NCI-H226 (cell line): ENCODE data around the gene CLEC9A.
"Not testable (repeated sequence)": the region's sequence is repeated elsewhere in the genome, so short reads cannot be mapped to it uniquely, and the experiment has no call there.

Source experiments
- DNase-seq: peaks from one replicate; pipeline ENCODE4 v3.0.0-alpha.2; 2015

Gene CLEC9A

GRCh38 chr12:10030446-10030845, at the start of gene CLEC9A:
Gene CLEC9A, plus strand, starts transcription at chr12:10030682. Its CDS starts 22,006 bp downstream, at chr12:10052688.
- no peak for DNase-seq

GRCh38 chr12:9991876-9992275, 38.6 kb upstream of the CLEC9A start:
- no peak for DNase-seq

- DNase-seq = no peak
Measured at GRCh38 chr12:9992296-9992695, 38.2 kb upstream of the CLEC9A start.

GRCh38 chr12:9999016-9999415, 31.5 kb upstream of the CLEC9A start, which contains the start of gene CLEC1B:
Gene CLEC1B, minus strand, starts transcription at chr12:9999121. Its CDS starts 21 bp downstream, at chr12:9999100.
- DNase-seq = no peak

GRCh38 chr12:10001171-10001776, 29.2 kb upstream of the CLEC9A start:
- DNase-seq = no peak

GRCh38 chr12:10012630-10013330, 17.7 kb upstream of the CLEC9A start:
- DNase-seq = no peak

- no peak for DNase-seq
Measured at GRCh38 chr12:10015450-10015849, 15.0 kb upstream of the CLEC9A start.

GRCh38 chr12:10016881-10017280, 13.6 kb upstream of the CLEC9A start:
- peak; percentile 73 for DNase-seq

GRCh38 chr12:10018386-10018785, 12.1 kb upstream of the CLEC9A start:
- no peak for DNase-seq

GRCh38 chr12:10021342-10021741, 9.1 kb upstream of the CLEC9A start:
- DNase-seq = no peak

GRCh38 chr12:10025236-10025635, 5.2 kb upstream of the CLEC9A start:
- DNase-seq = no peak

- DNase-seq = not testable (repeated sequence)
Measured at GRCh38 chr12:10026666-10027065, 3.8 kb upstream of the CLEC9A start.

GRCh38 chr12:10027311-10027710, 3.2 kb upstream of the CLEC9A start:
- DNase-seq = peak; percentile 4

- peak; percentile 33 for DNase-seq
Measured at GRCh38 chr12:10027721-10028120, 2.8 kb upstream of the CLEC9A start.

- DNase-seq = peak; percentile 56
Measured at GRCh38 chr12:10031321-10031720, 839 bp downstream of the CLEC9A start.

GRCh38 chr12:10031771-10032175, 1.3 kb downstream of the CLEC9A start:
- peak; percentile 97 for DNase-seq

- no peak for DNase-seq
Measured at GRCh38 chr12:10033783-10034545, 3.5 kb downstream of the CLEC9A start.

GRCh38 chr12:10042167-10042566, 11.7 kb downstream of the CLEC9A start:
- DNase-seq = no peak

- DNase-seq = no peak
Measured at GRCh38 chr12:10048526-10048925, 18.0 kb downstream of the CLEC9A start.

GRCh38 chr12:10052193-10052913, 21.9 kb downstream of the CLEC9A start:
- no peak for DNase-seq

GRCh38 chr12:10058387-10058786, 27.9 kb downstream of the CLEC9A start:
- no peak for DNase-seq

- DNase-seq = no peak
Measured at GRCh38 chr12:10065241-10065640, 34.8 kb downstream of the CLEC9A start.

GRCh38 chr12:10067264-10067663, 36.8 kb downstream of the CLEC9A start:
- no peak for DNase-seq
